Measurements from ENCODE around the gene KCNIP4.

Gene KCNIP4

GRCh38 chr4:21457086-21457840, 491.3 kb downstream of the KCNIP4 start:
- no peak for DNase-seq (ENCODE audit: low read depth)

DNA sequence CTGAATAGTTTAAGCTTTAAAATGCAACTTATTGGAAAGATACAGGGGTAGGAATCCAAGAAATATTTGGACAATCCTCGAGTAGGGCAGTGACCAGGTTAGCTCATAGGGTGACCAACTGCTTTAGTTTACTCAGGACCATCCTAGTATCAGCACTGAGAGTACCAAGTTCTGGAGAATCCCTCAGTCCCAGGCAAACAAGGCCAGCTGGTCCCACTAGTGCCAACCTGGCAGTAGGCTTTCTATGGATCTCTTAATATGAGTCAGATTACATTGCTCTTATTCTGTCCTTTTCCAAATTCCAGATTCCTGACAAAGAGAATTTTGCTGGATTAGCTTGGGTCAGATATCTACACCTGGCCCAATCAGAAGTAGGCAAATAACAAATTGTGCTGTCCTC, 493.7 kb downstream of the KCNIP4 start:
- no peak for DNase-seq (ENCODE audit: low read depth)

GRCh38 chr4:21454201-21454600, 494.4 kb downstream of the KCNIP4 start:
- no peak for DNase-seq (ENCODE audit: low read depth)

GRCh38 chr4:21452931-21453330, 495.6 kb downstream of the KCNIP4 start:
- DNase-seq (ENCODE audit: low read depth): no peak

- peak; percentile 46 for DNase-seq (ENCODE audit: low read depth)
These were observed 497.5 kb downstream of the KCNIP4 start for GRCh38 chr4:21451032-21451431.

- DNase-seq (ENCODE audit: low read depth): no peak
These were observed 498.2 kb downstream of the KCNIP4 start for GRCh38 chr4:21450331-21450730.

DNA sequence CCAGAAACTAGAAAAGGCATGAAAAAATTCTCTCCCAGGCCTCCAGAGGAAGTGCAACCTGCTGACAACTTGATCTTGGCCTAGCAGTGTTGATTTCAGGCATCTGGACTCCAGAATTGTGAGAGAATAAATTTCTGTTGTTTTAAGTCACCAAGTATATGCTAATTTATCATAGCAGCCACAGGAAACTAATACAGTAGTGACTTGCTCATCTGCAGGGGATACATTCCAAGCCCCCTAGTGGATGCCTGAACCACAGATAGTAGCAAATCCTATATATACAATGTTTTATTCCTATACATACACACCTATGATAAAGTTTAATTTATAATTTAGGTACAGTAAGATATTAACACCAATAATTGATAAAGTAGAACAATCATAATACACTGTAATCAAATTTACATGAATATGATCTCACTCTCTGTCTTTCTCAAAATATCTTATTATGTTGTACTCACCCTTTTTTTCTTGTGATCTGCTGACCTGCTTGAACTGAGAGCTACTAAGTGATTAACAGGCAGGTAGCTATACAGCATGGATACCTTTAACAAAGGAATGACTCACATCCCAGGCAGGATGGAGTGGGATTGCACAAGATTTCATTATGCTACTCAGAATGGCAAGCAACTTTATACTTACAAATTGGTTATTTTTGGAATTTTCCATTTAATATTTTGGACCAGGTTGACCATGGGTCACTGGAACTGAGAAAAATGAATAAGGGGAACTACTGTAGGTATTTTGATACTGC, 501.1 kb downstream of the KCNIP4 start:
- no peak for DNase-seq (ENCODE audit: low read depth)

- DNase-seq (ENCODE audit: low read depth): no peak
These were observed 528.4 kb downstream of the KCNIP4 start for GRCh38 chr4:21420166-21420565.

GRCh38 chr4:21415728-21416127, 532.8 kb downstream of the KCNIP4 start:
- DNase-seq (ENCODE audit: low read depth): no peak

- DNase-seq (ENCODE audit: low read depth): no peak
These were observed 534.7 kb downstream of the KCNIP4 start for GRCh38 chr4:21413807-21414370.

DNA sequence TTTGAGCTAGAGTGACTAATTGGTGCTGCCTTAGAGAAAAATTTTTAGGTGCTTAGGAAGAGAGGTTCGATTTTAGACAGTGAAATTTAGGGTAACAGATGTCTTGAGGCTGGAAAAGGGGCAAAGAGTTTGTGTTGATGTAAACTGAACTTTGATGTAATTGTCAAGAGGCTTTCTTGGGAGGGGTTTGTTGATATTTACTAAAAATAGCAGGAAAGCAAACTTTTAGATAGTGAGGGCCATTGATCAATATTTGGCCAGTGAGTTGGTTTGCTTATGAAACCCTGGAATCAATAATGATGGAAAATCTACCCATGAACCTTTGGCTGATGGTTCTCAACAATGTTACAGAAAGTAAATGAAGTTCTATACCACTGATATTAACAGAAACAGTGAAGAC, 537.5 kb downstream of the KCNIP4 start:
- no peak for DNase-seq (ENCODE audit: low read depth)

GRCh38 chr4:21410372-21410771, 538.2 kb downstream of the KCNIP4 start:
- DNase-seq (ENCODE audit: low read depth): no peak

- no peak for DNase-seq (ENCODE audit: low read depth)
These were observed 560.9 kb downstream of the KCNIP4 start for GRCh38 chr4:21387683-21388082.

GRCh38 chr4:21386166-21386780, 562.3 kb downstream of the KCNIP4 start:
- no peak for DNase-seq (ENCODE audit: low read depth)

GRCh38 chr4:21385706-21386105, 562.9 kb downstream of the KCNIP4 start:
- no peak for DNase-seq (ENCODE audit: low read depth)

DNA sequence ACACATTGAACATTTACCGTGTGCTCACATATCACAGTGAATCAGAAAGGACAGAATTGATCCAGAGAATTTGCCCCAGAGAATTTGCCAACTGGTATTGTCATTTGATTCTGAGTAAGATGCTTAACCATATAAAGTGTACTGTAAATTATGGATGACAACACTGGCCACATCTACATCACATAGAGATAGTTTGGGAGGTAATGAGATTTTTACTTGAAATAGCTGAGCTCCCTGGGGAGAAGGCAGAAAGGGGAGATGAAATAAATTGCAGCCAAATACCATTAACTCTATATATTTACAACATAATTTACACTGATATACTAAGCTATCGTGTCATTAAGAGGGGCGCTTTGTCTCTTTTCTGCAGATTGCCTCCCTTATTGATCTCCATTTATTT, 564.0 kb downstream of the KCNIP4 start:
- no peak for DNase-seq (ENCODE audit: low read depth)

GRCh38 chr4:21380861-21381260, 567.7 kb downstream of the KCNIP4 start:
- no peak for DNase-seq (ENCODE audit: low read depth)

- DNase-seq (ENCODE audit: low read depth): no peak
These were observed 571.5 kb downstream of the KCNIP4 start for GRCh38 chr4:21377046-21377445.

DNA sequence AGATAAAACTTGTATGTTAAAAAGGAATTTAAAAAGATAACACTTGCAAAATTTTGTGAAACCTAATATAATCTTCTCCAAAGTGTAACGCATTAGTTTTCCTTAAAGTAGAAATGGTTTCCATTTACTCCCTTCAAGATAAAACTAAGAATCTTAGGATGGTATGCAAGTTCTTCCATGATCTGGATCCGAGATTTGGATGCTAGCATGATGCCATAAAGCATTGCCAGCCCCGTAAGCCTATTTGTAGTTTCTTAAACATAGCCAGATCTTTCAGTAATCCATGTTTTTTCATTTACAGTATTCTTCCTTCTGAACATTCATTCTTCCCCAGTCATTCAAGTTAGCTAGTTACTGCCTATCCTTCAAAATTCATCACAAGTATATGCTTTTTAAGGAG, 572.4 kb downstream of the KCNIP4 start:
- no peak for DNase-seq (ENCODE audit: low read depth)

- no peak for DNase-seq (ENCODE audit: low read depth)
These were observed 573.8 kb downstream of the KCNIP4 start for GRCh38 chr4:21374641-21375368.

GRCh38 chr4:21367567-21367966, 581.0 kb downstream of the KCNIP4 start:
- DNase-seq (ENCODE audit: low read depth): no peak

- DNase-seq (ENCODE audit: low read depth): no peak
These were observed 581.7 kb downstream of the KCNIP4 start for GRCh38 chr4:21366840-21367239.
